HK-2 (cell line): Measurements from ENCODE around the gene BTBD6.
"Not testable (repeated sequence)": the region's sequence is repeated elsewhere in the genome, so short reads cannot be mapped to it uniquely, and the experiment has no call there.

Source experiments
- DNase-seq: peaks from one replicate; pipeline ENCODE4 v3.0.0-alpha.2; 2018; ENCODE audit not compliant: unreplicated experiment

BTBD6 gene

DNA sequence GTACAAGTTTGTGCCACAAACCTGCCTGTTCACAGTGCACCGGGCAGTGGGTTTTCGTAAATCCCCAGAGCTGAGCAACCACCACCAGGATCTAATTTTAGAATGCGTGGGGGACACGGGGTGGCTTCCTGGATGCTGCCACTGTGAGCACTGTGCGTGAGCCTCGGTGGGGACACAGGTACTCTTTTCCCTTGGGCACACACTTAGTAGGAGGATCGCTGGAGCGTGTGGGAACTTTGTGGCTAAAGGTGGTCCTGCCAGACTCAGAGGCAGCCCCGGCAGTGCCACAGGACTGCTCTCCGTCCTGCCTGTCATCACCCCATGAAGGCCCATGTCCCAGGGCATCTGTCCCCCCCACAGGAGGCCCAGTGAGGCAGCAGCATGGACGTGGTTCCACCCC lies 21.1 kb downstream of the BTBD6 start:
- DNase-seq, result no peak

DNA sequence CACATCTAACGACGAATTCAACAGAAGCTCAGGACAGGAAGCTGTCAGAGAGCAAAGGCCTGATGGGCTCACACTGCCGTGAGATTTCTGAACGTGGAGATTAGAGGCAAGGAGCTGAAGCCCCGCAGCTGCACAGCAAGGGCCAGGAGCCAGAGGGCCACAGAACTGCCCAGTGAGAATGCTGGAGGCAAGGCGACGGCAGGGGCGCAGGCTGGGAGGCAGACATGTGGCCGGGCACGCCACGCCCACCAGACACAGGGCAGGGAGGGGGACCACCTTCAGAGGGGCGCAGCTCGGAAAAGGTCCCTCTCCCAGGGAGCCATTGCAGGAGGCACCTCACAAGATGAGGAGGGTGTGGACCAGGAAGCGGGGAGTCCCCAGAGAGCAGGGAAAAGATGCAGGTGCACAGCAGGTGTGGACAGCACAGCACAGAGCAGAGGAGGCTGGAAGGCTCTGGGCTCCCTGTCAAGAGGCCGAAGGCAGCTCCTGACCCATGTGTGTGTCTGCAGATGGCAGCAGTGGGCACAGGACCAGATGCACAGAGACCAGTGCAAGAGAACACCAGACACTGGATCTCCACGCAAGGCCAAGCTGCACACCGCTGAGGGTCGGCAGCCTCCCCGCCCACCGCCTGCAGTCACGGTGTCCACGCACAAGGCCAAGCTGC lies 23.0 kb downstream of the BTBD6 start:
- no peak for DNase-seq

GRCh38 chr14:105272623-105273022 lies 24.3 kb downstream of the BTBD6 start:
- no peak for DNase-seq

DNA sequence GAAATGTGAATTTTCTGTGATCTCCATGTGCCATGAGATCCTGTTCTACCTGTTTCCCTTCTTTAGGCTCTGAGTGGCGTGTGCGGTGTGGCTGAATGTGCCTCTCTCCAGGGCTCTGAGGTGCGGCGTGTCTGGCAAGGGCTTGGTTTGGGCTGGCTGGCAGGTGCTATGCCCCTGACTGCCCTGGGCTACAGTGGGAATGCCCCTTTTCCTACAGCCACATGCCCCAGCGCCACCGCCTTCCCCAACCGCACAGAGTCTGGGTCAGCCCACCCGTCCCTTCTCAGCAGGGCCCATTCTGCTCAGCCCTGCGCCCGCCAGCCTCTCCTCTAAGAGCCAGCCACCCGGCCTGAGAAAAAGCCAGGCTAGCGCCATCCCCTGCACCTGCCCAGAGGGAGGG lies 24.7 kb downstream of the BTBD6 start:
- no peak for DNase-seq

- no peak for DNase-seq
These were observed 26.3 kb downstream of the BTBD6 start for GRCh38 chr14:105274637-105275036.

DNA sequence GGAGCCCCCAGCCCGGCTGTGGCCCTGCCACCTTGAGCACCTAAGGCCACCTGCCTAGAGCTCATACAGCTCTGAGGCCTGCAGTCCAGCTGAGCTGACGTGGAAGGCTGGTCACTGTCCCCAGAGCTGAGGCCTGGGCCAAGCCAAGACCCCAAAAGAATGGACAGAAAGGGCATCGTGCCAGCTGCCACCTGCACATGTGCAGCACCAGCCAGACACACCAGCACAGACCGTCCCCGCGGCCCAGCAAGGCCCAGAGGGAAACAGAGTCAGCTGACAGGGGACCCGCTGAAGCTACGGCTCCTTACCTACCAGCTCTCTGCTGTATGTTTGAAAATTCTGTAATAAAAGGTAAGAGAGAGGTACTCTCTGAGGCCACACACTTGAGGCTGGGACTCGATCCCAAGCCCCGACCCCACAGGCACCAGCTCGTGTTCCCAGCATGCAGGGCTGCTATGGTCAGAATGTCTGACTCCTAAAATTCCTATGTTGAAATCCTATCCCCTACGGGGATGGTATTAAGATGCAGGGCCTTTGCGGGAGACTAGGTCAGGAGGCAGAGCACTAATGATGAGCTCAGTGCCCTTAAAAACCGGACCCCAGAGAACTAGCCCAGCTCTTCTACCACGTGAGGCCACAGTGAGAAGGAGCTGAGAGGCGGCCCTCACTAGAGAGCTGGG lies 27.1 kb downstream of the BTBD6 start:
- DNase-seq, result no peak

DNA sequence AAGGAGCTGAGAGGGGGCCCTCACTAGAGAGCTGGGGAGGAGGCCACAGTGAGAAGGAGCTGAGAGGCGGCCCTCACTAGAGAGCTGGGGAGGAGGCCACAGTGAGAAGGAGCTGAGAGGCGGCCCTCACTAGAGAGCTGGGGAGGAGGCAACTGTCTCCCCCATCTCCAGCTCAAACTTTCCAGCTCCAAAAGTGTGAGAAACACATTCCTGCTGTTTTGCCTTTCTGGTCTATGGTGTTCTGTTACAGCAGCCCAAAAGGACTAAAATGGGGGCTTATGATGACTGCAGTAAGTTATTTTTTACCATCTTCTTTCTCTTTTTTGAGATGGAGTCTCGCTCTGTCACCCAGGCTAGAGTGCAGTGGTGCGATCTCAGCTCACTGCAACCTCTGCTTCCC lies 29.1 kb downstream of the BTBD6 start:
- DNase-seq, result not testable (repeated sequence)

DNA sequence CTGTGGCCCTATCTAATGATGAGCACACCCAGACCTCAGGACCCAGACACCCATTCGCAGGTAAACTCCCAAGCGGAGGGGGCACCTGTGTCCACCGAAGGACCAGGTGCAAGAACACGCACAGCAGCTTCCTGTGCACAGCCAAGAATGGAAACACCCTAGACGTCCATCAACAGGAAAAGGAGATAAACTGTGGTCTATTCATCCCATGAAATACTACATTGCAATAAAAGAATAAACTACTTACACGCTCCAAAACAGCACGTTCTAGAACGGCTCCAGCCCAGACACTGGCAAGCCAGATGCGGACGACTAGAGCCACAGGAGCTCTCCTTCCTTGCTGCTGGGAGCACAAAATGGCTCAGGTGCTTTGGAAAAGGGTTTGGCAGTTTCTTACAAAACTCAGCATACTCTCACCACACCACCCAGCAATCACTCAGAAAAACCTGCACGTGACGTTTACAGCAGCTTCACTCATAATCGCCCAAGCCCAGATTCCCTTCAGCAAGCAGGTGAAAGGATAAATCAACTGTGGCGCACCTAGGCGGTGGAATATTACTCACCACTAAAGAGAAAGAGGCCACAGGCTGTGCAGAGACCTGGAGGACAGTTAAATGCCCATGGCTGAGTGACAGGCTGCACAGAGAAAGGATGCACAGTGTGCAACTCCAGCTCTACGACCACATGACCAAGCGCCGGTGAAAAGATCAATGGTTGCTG lies 31.5 kb downstream of the BTBD6 start:
- no peak for DNase-seq

DNA sequence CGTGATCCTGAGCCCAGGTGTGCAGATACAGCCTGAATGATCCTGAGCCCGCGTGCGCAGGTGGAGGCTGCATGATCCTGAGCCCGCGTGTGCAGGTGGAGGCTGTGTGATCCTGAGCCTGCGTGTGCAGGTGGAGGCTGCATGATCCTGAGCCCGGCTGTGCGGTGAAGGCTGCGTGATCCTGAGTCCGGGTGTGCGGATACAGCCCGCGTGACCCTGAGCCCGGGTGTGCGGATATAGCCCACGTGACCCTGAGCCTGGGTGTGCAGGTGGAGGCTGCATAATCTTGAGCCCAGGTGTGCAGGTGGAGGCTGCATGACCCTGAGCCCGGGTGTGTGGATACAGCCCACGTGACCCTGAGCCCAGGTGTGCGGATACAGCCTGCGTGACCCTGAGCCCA lies 32.2 kb downstream of the BTBD6 start:
- DNase-seq, result no peak

- no peak for DNase-seq
These were observed 33.2 kb downstream of the BTBD6 start for GRCh38 chr14:105281371-105282097.

- no peak for DNase-seq
These were observed 33.9 kb downstream of the BTBD6 start for GRCh38 chr14:105282098-105282725.

DNA sequence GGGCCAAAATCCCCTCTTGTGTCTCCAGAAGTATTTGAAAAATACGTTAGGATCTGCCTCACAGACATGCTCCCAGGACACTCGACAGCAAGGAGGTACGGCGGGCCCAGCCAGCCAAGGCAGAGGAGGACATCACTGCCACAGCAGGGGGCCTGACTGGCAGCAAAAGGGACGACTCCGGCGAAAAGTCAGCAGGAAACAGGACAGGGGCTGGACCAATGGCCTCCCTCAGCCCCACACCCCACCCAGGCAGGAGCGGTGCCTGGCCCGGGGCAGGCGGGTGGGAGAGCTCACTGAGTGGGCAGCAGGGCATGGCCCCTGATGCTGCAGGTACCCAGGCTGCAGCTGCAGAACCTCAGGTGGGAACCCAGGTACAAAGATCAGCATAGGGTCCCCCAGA lies 34.7 kb downstream of the BTBD6 start:
- no peak for DNase-seq

DNA sequence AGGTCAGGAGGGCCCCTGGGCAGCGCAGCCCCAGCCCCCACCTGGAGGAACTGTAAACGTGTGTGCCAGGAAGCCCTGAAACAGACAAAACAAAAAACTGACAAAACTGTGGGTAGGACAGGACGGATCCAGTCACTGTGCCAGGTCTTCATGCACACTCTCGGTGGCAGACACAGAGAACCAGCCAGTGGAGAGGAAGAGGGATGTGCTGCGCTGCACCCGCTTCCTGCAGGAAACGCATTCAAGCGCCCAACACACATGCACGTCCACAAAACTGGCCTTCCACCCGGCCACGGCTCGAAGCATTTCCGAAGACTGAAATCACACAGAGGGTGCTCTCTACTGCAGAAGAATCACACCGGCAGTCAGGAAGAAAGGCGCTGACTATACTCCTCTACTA lies 35.6 kb downstream of the BTBD6 start:
- DNase-seq, result no peak

- DNase-seq, result no peak
These were observed 36.8 kb downstream of the BTBD6 start for GRCh38 chr14:105285174-105285573.

DNA sequence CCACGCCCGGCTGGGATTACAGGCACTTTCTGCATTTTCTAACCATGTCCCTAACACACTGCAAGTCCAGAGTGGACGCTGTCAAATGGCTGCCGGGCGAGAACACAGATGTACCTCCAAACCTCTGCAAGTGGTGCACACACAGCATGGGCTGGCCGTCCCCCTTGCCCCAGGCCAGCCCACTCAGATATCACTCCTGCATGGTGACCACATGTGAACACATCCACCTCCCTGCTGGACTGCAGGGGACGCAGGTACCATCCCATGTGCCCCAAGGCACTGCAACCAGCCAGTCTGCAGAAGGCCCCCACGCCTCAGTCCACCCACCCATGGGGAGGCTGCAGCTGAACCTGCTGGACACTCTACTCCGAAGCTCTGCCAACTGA lies 38.4 kb downstream of the BTBD6 start:
- no peak for DNase-seq

DNA sequence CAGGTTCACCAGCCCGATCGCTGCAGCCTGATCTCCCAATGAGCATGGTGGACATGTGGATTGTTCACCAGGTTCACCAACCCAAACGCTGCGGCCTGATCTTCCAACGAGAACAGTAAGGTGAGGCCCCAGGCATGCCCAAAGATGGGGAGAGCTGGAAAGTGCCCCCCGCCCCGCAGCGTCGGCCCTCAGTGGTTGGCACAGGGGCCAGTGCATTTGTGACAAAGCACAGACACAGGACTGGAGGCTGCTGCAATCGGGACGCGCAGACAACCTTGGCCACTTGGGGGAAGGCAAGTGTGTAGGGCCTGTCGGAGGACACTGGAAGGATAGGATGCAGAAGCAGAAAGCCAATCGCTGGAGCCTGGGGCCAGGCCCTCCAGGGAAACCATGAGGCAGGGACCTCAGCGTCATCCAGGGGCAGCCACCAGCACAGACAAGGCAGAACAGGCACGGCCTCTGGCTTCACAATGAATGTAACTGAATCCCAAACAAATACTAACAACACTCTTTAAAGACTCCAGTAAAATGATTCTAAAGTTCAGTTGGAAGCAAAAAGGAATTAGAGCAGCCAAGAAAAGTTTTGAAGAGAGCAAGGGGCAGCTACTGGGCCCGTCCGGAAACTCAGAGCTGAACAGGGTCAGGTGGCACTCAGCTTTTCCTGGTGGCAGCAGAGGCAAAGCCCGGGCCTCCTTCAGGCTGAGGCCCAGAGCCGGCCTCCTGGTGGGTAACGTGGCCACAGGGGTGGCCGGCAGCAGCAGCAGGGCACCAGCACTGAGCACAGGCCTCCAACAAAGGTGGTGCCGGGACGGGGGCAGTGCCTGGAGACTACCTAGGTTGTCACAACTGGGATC lies 39.1 kb downstream of the BTBD6 start:
- no peak for DNase-seq

GRCh38 chr14:105288936-105289335 lies 40.6 kb downstream of the BTBD6 start:
- not testable (repeated sequence) for DNase-seq

DNA sequence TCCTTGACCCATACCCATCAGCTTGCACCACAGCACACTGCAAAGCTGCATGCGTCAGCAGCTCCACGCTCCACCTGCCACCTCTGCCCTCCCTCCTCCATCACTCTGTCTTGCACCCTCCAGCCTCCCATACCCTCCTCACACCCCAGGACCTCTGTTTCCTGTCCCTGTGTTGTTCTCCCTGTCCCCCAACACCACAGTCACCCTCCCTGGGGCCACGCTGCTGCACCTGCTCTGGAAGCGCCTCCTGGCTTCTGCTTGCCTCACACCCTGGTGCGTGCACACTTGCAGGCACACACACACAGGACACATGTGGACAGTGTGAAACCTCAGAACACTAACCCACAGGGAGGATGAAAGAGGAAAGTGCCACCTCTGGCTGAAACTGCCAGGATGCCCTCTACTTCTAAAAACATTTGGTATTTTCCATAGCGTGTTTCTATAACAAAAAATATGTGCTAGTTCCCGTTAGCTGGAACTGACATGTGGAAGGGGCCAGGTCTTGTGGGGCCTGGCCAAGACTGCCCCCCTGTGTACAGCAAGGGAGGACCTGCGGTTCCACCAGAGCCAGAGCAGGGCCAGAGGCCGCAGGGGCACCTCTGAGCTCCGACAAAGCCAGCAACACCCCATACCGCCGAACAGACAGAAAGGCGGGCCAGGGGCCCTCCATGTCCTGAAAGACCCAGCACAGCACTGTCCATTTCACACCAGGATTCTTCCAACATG lies 42.5 kb downstream of the BTBD6 start:
- no peak for DNase-seq

- DNase-seq, result no peak
These were observed 44.7 kb downstream of the BTBD6 start for GRCh38 chr14:105292826-105293711.
